ENCODE data around the gene CSTA. TPM values are rescaled to one million over a fixed set of nuclear protein-coding genes. Genes with fewer than 3 reads are reported as not detected.

Gene CSTA
- total RNA-seq, 4 donors from 2014 or later = not detected

- H3K4me3 ChIP-seq = no peak overlapping the region
- no peaks in the 10 kb centered on the region for H3K9me3 ChIP-seq
- no peaks in the 10 kb centered on the region for H3K27me3 ChIP-seq
- no peak for DNase-seq
- TF ChIP-seq CTCF (IDR thresholded peaks at IDR 0.05) (no peak), POLR2A (IDR thresholded peaks at IDR 0.05) (no peak)
- H3K36me3 ChIP-seq = no peaks in the 10 kb centered on the region
- H3K4me1 ChIP-seq = no peaks in the 10 kb centered on the region
- H3K27ac ChIP-seq = no peak overlapping the region
Measured at GRCh38 chr3:122295266-122296062, 29.6 kb upstream of the CSTA start.

GRCh38 chr3:122298239-122298638, 26.8 kb upstream of the CSTA start:
- no peak overlapping the region for H3K4me3 ChIP-seq
- H3K4me1 ChIP-seq = no peaks in the 10 kb centered on the region
- H3K9me3 ChIP-seq = no peaks in the 10 kb centered on the region
- H3K27ac ChIP-seq = no peak overlapping the region
- TF ChIP-seq CTCF (IDR thresholded peaks at IDR 0.05) (no peak), POLR2A (IDR thresholded peaks at IDR 0.05) (no peak)
- no peaks in the 10 kb centered on the region for H3K36me3 ChIP-seq
- DNase-seq = no peak
- H3K27me3 ChIP-seq = no peaks in the 10 kb centered on the region

GRCh38 chr3:122299215-122299614, 25.8 kb upstream of the CSTA start:
- no peaks in the 10 kb centered on the region for H3K9me3 ChIP-seq
- DNase-seq = no peak
- H3K36me3 ChIP-seq = no peaks in the 10 kb centered on the region
- H3K27me3 ChIP-seq = no peaks in the 10 kb centered on the region
- no peak overlapping the region for H3K27ac ChIP-seq
- TF ChIP-seq CTCF (IDR thresholded peaks at IDR 0.05) = no peak
- no peak for TF ChIP-seq POLR2A (IDR thresholded peaks at IDR 0.05)
- H3K4me1 ChIP-seq = no peaks in the 10 kb centered on the region
- no peak overlapping the region for H3K4me3 ChIP-seq

GRCh38 chr3:122299872-122300460, 25.1 kb upstream of the CSTA start:
- Histone ChIP-seq H3K4me1 (no peaks in the 10 kb centered on the region), H3K4me3 (no peak overlapping the region), H3K27me3 (no peaks in the 10 kb centered on the region), H3K27ac (no peak overlapping the region), H3K36me3 (no peaks in the 10 kb centered on the region), H3K9me3 (no peaks in the 10 kb centered on the region)
- TF ChIP-seq CTCF (IDR thresholded peaks at IDR 0.05) (peak in 5 of 6 experiments; percentile 18 to 73 (median 63)), POLR2A (IDR thresholded peaks at IDR 0.05) (no peak)
- DNase-seq = peak in 1 of 3 donors; percentile 54

GRCh38 chr3:122301063-122301462, 24.0 kb upstream of the CSTA start:
- no peak overlapping the region for H3K4me3 ChIP-seq
- H3K27me3 ChIP-seq = no peaks in the 10 kb centered on the region
- peaks cover 0 to 10% (median 1%) of the 10 kb centered on the region in 4 donors for H3K4me1 ChIP-seq
- no peaks in the 10 kb centered on the region for H3K36me3 ChIP-seq
- TF ChIP-seq POLR2A (IDR thresholded peaks at IDR 0.05) (no peak), CTCF (IDR thresholded peaks at IDR 0.05) (no peak)
- no peak overlapping the region for H3K27ac ChIP-seq
- no peaks in the 10 kb centered on the region for H3K9me3 ChIP-seq
- DNase-seq = no peak
